Kidney glomerular epithelial cell (primary cell): ENCODE measurements around the gene ADAMTS9.

ENCODE experiments used
- DNase-seq: peaks from one replicate; lab custom pipeline; 2025; lab: John Stamatoyannopoulos, UW

The ADAMTS9 gene

DNA sequence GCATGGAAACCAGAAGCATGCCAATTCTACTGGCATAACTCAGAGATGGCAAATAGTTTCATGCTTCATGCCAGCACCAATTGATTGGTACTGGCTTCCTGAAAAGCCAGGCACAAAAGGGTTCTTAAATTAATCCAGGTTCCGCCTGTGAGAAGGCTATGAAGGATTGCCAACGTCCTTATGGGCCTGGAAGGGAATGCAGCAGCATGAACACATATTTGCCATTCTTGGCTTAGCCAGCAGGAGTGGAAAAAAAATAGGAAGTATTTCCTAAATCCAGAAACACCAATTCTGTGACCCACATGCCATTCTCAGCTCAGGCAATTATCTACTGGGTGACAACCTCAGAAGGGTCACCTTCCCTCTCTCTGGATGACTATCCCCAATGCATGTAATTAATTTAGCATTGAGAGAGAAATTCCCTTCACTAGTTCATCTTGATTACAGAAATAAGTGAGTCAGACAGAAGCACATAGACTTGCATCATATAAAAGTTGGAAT is 36.0 kb downstream of the ADAMTS9 start:
- DNase-seq: no peak

DNA sequence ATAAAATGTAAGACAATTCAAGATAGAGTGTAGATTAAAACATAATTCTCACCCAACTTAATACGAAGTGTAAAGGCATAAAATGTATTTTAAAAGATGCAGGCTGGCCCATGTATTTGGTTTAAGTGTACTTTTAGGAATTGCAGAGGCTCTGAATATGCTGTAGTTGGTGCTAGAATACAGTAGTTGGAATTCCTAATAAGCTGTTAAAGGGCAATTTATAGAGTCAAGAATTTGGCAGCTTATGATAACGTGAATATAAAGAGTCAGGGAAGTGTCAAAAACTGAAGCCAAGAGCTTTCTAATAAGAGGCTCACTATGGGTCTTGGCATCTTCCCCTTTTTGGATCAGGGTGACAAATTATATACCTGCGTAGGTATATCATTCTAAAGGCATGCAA is 36.5 kb downstream of the ADAMTS9 start:
- no peak for DNase-seq

DNA sequence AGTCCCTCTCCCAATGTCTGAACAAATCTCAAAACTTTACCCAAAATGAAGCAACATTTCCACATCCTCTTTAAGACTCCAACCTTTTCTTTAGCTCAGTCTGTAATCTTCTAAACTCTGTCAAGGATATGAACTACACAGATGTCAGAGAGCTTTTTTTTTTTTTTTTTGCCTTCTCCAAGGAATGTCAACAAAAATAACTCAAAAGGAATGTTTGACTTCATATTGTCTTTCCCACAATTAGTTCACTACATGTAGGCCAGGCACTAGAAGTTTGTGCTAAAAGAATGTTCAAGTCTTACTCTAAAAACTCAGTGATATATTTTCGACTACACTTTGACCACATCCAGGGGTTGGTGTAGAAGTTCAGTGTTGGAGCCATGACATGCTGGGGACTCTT is 37.1 kb downstream of the ADAMTS9 start:
- DNase-seq: peak; percentile 26

DNA sequence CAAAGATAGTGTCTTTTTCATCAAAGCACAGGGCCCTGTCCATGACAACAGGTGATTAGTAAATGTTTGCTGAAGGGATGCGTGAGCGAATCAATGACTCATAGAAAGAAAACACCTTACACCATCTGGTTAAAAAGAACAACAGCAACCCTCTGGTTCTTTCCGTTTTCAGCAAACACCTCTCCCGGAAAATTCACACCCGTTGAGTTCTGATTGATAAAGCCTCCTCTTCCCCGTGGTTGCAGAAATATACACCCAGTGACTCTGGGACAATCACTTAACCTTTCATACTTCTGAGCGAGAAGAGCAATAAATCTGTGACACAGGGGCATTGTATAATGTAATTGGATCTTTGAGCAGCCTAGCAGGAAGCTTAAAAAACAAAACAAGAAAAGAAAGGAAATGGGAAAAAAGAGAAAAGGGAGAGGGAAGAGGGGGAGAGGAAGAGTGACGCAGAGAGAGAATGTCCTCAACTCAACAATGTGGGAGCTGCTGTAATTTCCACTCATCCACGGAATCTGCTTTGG is 37.6 kb downstream of the ADAMTS9 start:
- no peak for DNase-seq

DNA sequence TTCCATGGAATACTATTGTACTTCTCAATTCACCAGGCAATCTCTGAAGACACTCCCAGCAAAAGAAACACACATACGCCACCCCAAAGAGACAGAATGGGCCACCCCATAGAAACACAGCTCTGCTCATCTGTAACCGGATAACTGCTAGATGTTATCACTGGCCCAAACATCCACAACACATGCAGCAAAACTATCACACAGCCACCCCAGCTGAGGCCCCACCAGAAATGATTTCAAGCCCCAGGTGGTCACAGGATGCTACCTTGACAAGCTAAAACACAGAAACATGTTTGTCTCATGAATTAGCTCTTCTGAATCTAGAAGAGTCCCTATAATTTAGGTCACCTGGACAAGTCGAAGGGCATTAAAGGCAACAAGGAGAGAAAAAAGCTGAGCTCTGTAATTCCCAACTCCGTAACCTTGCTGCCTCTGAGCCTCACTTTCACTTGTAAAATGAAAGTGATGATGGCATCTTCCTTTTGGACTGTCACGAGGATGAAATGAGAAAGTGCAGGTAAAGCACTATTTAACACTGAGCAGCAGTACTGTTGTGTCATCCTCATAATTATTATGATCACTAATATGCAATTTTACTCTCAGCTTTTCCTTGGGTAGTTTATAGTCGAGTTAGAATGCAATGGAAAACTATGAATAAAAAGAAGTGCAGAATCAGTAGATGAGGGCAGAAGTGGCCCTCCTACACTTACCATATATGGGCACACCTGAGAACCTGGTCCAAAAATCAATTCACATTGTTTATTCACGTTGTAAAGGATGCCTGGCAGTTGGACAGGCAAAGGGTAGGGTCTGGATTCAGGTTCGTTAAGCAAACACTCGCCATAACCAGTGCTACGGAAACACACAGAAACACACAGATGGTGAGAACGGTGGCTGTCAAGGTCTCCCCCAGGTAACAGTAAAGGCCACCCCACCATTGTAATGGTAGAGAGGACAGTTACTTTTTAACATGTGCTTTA is 38.6 kb downstream of the ADAMTS9 start:
- no peak for DNase-seq

DNA sequence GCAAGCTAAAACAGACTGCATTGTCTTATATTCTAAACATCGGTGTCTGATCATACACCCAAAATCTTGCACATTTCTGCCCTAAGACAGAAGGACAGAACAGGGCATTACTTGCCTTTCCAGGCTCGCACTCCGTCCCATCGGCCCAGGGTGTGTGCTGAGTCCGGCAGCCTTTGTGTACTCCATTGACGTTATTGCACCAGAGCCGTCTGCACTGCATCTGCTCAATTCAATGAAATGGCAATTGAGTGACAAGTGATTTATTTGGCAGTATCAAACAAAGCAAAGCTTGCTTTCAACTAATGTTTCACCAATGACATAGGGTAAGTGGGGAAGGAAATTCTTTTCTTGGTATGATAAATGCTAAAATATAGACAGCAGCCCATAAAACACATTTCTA is 40.0 kb downstream of the ADAMTS9 start:
- no peak for DNase-seq

DNA sequence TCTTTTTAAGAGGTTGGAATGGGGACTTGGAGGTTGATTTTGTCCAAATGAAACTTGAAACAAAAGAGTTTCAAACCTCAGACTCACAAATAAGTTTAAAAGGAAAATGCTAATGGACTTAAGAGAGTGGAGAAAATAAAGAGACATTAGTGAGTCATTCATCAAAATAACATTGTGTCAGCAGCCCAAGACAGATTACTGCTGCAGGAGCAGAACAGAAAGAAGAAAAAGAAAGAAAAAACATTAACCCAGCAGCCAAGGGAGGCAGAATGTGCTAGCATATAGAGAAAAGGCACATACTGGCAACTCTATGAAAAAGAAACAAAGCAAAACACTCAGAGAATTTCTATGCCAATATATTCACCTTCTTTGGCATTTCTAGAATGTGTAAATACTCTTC is 42.6 kb downstream of the ADAMTS9 start:
- peak; percentile 55 for DNase-seq

DNA sequence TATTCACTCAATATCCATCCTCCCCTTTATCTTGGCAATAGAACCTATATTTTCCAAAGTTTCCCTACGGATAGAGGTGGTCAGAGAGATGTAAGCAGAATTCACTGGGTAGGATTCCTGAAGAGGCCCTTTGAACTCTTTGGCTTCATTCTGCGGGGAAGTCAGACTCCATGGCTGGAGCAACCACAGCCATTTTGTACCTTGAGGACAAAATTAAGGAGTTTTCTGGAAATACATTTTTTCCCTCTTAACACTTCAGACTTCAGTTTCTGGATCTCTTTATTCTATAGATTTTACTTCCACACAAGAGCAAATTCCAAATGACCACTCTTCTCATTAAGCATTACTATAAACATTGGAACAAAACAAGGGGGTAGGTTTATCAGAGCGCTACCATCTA is 43.3 kb downstream of the ADAMTS9 start:
- DNase-seq: no peak

DNA sequence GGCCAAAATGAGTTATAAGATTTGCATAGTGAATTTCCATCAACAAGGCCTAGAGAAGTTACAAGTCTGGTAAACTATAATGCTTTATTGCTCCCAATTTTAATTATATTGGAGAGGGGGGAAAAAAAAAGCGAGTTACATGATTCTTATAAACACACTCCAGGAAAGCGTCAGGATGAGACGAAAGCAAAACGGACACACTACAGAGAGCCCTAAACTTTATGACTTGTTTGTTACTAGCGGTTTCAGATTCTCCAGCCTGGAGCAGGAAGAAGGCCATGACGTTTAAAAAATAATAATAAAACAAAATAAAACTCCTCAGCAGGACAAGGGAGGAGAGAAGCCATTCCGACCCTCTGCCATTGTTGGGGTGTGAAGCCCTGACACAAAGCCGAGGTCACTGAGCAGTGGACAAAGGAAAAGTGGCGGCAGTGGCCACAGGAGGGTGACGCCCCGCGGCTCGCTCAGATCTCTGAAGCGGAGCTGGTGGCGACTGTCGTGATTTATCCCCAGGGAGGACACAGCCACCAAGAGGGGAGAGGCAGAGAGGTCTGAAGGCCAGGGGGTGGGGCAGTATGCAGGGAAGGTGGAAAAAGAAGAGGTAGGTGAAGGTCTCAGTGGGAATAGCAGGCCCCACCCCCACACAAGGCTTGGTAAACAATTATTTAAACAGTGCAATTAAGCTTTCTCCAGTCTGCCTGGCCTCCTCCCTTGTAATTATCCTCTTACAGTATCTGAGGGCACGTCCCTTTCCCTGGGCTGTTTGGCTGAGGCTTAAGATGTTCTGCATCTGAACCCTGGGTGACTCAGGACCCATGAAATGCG is 45.3 kb downstream of the ADAMTS9 start:
- no peak for DNase-seq

DNA sequence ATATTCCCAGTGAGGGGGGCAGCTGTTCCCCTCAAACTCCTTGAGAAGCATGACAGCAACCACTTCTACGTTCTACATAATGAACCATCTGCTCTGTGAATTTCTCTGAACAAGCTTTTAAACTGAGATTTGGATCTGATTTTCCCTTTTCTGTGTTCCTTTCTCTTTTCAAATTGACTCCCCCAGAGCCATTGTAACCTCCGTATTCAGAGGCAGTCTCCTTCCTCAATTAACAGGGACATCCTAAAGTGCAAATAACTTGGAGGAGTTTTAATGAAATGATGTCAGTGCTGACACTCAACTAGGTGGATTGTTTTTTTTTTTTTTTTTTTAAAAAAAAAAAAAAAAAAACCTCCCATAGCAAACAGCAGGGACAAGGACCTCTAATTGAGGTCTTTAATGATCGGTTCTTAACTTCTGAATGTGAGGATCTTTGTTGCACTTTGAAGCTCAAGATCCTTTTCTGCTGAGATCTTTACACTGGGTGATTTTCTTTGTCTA is 48.8 kb downstream of the ADAMTS9 start:
- DNase-seq: no peak

DNA sequence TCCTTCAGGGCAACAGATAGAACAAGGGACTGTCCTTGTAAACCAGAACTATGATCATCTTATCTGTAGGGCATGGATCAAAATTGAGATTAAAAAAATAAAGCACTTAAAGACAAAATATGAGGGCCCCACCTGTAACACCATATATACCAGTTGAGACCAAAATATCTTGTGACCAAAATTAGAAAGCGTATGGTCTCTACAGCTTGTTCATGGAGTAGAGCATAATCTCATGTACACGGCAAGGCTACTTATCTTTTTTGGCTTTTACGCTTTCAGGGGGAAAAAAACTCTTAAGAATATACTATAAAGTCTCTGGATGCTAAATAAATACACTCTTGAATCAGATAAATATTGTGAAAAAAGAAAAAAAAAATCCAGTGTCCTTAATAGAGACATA is 49.3 kb downstream of the ADAMTS9 start:
- no peak for DNase-seq

DNA sequence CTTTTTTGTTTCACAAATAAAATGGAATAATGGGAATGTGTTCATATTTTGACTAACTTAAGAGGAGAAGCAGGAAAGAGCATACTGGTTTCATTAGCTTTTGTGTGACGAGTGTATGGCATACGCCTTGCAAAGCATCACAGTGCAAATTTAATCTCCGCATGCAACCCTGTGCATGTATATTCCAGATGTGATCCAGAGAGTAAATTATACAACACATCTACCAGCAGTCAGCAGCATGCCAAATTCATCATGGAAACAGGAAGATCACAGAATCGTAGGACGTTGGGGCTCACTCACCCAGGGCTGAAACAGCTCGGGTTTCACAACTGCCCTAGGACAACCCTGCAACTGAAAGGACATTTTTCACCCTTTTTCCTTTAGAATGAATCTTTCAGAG is 53.4 kb downstream of the ADAMTS9 start:
- DNase-seq: no peak

DNA sequence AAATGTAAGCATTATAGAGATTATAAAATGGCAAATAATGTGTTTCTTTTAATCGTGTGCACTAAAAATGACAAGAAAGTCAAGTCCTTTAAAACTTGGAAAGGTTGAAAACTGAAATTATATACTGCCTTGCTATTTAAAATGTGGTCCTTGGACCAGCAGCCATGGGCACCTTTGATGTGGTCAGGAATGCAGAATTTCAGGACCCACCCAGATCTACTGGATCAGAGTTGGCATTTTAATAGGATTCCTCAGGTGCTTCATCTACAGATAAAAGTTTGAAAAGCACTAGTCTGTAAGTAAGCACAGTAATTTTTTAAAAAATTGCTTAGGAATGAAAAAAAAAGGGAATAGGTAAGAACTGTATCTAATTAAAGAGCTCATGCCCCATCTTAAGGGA is 55.8 kb downstream of the ADAMTS9 start:
- no peak for DNase-seq

DNA sequence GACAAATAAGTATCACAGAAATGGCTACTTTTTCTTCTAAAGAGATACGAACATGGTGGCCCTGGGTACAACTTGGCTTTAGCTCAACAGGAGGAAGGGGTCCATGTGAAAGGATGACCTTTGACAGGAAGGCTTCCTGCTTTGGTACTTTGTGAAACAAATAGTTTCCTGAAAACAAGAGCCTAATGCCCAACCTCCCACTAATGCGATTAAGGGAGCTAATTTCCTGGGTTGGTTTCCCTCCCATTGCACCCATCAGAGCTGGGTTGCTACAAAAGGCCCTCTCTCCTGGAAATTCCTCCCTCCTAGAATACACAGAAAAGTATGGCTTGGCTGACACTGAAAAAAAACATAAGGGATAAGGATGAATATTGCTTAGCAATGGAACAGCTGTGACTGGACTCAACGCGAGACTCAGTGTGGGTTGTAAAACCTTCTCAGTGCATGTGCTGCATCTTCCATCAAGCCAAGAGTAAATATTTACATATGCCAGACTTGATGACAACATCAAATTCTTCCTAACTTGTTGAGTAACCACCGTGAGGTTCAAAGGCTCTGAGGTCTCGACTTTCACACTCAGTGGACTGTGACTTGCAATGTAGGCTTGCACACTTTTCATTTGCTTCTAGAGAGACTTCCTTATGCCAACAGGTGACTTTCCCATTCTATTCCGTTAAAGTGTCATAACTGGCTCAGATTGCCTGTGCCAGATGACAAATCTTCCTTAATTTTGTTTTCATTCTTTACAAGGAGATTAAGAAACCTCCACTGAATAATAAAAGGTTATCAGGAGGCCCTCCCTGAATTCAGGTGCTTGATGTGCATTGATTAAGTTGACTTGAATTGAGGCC is 60.1 kb downstream of the ADAMTS9 start:
- DNase-seq: peak; percentile 86

DNA sequence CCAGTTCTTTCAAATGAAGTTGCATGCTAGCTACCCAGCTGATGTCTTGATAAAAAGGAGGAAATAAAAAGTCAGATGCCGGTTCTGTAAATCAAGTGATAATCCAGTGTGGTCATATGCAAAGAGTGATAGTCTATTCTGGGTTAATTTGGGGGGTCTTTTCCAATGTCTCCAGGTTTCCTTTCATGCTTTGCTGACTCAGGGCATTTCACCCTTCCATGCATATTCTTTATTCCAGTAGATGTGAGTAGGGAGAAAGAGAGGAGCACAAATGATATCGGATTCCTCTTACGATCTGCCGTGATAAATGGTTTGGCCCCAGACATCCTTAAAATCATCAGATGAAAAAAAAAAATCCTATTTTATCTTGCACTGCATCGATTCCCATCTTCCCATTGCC is 60.8 kb downstream of the ADAMTS9 start:
- no peak for DNase-seq

DNA sequence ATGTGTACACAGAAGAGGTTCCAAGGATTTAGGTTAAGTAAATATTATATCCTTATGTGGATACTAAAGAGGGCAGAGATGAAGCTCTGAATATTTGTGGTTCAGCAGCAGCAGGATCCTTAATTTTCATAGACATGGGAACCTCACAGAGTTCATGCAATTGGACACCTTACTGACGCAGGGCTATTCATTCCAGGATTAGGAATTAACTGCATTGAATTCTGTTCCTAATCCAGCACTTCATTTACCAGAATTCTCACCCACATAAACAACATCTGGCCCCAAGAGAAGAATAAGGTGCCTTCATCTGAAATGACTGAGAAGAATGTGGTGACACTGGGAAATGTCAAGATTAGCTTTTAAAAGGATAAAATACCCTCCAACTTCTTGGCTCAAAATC is 62.4 kb downstream of the ADAMTS9 start:
- DNase-seq: no peak

DNA sequence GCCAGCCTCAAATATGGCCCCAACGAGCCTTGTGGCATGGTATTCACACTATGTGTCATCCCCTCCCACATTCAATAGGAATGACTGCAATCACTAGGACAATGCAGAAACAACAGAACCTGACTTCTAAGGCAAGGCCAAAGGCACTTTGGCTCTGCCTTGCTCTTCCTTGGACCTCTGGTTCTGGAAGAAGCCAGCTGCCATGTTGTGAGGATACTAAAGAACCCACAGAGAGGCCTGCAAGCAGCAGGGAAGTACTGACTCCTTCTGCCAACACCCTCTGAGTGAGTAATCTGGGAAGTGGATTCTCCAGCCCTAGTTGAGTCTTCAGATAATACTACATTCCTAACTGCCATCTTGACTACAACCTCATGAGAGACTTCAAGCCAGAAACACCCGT is 64.7 kb downstream of the ADAMTS9 start:
- no peak for DNase-seq

DNA sequence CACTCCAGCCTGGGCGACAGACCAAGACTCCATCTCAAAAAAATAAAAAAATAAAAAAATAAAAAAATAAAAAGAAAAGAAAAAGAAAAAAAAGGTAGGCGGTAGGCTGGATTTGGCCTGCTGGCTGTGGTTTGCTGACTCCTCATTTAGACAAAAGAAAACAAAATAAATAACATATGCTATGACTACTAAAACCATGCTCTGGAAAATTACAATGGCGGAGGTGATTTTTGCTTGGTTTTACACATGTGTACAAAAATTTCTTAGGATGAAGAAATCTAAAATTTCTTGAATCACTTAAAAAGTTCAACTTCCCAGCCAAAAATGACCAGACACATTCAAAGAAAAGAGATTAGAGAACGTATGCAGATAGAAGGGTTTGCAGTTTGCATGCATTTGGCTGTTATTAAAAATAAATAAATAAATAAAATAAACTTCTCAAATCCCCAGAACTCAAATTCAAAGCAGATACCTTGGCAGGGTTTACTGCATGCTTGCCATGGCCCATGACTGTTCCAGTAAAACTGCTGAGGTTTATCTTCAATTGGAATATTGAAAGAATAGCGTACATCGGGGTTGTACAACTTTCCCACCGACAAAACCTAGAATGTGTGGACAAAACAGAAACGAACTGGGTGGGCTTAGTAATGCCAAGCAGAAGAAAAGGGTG is 65.9 kb downstream of the ADAMTS9 start:
- no peak for DNase-seq

DNA sequence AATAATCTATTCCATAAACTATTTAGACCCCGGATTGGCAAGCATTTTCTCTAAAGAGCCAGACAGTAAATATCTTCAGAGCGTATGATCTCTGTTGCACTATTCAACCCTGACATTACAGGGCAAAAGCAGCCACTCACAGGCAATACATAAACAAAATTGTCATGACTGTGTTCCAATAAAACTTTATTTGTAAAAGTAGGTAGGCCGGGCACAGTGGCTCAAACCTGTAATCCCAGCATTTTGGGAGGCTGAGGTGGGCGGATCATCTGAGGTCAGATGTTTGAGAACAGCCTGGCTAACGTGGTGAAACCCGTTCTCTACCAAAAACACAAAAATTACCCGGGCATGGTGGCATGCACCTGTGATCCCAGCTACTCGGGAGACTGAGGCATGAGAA is 66.5 kb downstream of the ADAMTS9 start:
- DNase-seq: no peak

DNA sequence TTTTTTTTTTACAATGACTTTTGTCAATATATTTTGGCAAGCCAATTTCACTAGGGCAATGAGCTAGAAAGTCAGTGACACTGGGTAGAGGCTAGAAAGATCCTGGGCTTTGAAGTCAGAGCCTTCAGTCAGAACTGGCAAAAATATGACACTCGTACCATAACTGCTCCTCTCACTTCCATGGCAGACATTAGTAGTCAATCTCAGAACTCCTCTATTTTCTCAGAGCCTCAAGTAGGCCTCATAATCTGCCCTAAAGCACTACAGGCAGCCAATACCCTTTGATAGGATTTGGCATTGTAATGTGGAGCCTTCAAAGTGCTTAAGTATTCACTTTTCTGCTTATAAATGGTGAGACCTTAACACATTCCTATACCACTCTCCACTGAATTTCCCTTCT is 67.8 kb downstream of the ADAMTS9 start:
- no peak for DNase-seq

DNA sequence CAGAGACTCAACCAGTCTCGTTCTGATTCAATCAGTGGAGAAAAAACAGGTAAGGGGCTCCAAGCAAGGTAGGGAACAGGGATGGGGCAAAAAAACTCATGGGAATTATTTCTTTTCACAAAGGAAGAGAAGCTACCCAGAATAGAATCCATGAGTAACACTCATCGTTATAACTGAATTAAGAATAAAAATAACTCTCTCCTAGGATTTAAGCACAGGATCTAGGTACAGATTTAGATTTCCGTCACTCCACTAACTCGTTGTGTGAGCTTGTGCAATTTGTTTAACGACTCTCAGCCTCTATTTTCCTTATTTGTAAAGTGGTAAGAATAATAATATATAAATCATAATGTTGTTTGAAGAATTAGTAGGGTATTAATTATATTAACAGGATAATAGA is 68.6 kb downstream of the ADAMTS9 start:
- no peak for DNase-seq
